Fibroblast of skin of left quadriceps (primary cell): Measurements from ENCODE around the gene WIPF2.
"Not testable (repeated sequence)": the region's sequence is repeated elsewhere in the genome, so short reads cannot be mapped to it uniquely, and the experiment has no call there.

ENCODE experiments used
- DNase-seq, 2 experiments: peaks; one replicate each; pipeline ENCODE4 v3.0.0-alpha.2; 2013; ENCODE audit warnings: low read depth in 2 of 2

The WIPF2 gene

DNA sequence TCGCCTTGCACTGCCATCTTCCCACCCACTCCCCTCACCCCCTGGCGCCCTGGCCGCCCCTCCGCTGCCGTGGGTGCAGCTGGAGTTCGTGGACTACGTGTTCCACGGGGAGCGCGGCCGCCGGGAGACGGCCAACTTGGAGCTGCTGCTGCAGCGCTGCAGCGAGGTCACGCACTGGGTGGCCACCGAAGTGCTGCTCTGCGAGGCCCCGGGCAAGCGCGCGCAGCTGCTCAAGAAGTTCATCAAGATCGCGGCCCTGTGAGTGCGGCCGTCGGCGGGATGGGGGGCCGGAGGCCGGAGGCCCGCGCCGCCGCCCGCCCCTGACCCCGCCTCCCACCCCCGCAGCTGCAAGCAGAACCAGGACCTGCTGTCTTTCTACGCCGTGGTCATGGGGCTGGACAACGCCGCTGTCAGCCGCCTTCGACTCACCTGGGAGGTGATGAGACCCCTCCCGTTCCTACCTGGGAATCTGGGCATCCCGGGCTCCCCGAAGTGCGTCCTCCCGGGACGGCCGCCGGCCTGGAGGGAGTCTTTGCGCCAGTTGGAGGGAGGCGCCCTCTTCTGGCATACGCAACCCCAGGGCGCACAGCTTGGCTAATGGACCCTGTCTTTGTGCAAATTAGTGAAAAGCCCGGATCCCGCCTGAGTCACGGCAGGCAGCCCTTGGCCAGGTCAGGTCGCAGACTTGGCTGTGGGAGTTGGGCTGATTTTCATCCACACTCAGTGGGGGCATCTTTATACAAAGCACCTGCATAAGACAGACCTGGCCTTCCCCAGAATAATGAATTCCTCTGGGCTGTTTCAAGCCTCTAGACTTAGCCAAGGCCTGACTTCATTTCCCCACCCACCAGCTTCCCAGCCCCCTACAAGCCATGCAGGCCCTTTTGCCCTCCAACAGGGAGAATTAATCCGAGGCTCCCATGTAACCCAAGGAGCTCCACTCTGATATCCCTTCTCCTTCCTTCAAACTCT is 27.6 kb upstream of the WIPF2 start:
- peak in 1 of 2 experiments; percentile 29 for DNase-seq

DNA sequence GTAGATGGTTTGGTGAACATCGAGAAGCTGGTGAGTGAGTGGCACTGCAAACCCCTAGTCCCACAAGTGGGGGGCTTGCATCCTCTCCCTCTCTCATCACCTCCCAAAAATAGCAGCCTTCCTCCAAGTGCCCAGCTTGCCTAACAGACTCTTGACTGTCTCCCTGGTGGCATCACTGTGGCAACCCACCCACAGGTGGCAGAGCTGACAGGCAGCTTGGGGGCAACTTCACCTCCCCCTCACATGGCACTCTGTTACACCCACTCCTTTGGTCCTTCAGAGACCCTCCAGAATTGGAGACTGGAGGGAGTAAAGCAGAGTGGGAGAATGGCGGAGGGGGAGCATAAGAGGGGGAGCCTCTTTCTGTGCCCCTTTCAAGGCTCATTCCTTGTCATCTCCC is 26.1 kb upstream of the WIPF2 start:
- DNase-seq, result no peak

DNA sequence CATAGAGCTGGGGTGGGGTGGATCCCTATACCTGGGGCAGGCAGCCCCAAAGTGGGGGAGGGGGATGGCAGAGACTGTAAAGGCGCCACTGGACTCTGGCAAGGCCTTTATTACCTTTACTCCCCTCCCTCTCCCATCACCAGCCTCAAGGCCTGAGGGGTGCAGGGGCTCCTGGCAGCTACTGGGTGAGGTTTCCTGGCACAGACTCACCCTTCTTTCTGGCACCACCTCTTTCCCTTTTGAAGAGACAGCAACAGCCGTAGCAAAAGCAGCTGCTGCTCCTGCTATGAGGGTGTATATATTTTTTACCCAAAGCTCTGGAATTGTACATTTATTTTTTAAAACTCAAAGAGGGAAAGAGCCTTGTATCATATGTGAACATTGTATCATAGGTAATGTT is 24.3 kb upstream of the WIPF2 start:
- DNase-seq, result no peak

DNA sequence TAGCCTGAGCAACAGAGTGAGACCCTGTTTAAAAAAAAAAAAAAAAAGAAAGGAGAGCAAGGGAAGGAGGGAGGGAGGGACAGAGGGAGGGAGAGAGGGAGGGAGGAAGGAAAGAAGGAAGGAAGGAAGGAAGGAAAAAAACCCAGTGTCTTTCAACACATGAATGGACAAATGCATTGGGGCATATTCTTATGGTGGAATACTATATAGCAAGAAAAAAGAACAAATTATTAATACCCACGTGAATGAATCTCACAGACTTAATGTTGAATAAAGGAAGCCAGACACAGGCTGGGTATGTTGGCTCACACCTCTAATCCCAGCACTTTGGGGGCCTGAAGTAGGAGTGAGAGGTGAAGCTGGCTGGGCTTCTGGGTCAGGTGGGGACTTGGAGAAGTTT is 21.6 kb upstream of the WIPF2 start:
- no peak for DNase-seq

DNA sequence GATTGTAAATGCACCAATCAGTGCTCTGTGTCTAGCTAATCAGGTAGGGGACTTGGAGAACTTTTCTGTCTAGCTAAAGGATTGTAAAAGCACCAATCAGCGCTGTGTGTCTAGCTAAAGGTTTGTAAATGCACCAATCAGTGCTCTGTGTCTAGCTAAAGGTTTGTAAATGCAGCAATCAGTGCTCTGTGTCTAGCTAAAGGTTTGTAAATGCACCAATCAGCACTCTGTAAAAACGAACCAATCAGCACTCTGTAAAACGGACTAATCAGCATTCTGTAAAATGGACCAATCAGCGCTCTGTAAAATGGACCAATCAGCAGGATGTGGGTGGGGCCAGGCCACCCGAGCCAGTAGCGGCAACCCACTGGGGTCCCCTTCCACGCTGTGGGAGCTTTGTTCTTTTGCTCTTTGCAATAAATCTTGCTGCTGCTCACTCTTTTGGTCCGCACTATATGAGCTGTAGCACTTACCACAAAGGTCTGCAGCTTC is 21.1 kb upstream of the WIPF2 start:
- not testable (repeated sequence) for DNase-seq

DNA sequence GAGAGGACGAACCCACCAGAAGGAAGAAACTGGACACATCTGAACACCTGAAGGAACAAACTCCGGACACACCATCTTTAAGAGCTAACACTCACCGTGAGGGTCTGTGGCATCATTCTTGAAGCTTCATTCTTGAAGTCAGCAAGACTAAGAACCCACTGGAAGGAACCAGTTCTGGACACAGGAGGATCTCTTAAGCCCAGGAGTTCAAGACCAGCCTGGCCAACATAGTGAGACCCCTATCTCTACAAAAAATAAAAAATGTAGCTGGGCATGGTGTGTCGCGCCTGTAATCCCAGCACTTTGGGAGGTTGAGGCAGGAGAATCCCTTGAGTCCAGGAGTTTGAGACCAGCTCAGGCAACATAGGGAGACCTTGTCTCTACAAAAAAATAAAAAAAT is 20.5 kb upstream of the WIPF2 start:
- DNase-seq, result no peak

DNA sequence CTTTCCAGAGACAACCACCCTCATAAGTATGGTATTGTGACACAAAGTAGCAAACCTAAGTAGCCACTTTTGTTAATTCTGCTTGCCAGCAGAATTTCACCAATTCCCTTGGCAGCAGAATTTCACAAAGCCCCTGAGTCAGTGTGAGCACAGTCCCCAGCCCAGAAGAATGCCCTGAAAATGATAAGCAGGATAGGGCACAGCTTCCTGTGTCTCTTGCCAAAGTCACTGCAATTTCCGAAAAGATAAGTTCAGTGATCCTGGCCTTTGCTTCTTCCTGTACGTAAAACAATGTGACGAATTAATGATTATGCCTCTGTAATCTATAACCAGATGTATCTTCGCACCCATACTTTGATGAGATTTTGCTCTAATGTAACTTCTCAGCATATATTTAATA is 16.0 kb upstream of the WIPF2 start:
- DNase-seq, result no peak

DNA sequence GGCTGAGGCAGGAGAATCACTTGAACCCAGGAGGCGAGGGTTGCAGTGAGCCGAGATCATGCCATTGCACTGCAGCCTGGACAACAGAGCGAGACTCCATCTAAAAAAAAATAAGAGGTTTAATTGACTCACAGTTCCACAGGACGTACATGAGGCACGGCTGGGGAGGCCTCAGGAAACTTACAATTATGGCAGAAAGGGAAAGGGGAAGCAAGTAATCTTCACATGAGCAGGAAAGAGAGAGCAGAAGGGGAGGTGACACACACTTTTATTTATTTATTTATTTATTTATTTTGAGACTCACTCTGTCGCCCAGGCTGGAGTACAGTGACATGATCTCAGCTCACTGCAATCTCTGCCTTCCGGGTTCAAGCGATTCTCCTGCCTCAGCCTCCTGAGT is 12.9 kb upstream of the WIPF2 start:
- not testable (repeated sequence) for DNase-seq

DNA sequence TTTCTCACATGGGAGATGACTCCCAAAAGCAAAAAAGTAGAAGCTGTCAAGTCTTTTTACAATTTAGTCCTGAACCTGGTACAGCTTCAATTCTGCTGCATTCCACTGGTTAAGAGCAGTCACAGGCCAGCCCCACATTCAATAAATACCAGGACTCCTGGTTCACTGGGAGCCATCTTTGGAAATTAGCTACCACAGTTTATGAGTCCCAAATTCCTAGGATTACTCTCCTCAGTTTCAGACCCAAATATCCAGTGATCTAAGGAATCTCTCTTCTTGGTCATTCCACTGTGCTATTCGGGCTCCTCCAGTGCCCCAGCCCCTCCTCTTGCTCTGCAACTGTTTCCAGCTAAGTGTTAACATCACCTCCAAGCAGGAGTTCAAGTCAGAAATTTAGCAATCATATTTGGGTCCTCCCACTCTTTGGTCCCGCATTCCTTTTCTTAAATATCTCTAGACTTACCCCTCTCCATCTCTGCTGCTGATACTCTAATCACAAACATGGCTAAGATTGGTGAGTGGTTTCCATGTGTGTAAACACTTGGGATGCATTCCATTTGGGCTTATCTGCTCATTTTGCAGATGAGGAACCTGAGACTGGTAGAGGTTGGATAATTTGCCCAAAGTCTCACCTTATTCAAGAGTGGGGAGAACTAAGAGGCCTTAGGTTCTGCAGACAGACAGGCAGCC is 9.6 kb upstream of the WIPF2 start:
- DNase-seq, result peak; percentile 61 to 68

DNA sequence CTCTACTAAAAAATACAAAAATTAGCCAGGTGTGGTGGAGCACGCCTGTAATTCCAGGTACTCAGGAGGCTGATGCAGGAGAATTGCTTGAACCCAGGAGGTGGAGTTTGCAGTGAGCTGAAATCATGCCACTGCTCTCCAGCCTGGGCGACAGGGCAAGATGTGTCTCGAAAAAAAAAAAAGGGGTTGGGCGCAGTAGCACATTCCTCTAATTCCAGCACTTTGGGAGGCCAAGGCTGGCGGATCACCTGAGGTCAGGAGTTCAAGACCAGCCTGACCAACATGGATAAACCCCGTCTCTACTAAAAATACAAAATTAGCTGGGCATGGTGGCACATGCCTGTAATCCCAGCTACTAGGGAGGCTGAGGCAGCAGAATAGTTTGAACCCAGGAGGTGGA is 5.2 kb upstream of the WIPF2 start:
- DNase-seq, result not testable (repeated sequence)

DNA sequence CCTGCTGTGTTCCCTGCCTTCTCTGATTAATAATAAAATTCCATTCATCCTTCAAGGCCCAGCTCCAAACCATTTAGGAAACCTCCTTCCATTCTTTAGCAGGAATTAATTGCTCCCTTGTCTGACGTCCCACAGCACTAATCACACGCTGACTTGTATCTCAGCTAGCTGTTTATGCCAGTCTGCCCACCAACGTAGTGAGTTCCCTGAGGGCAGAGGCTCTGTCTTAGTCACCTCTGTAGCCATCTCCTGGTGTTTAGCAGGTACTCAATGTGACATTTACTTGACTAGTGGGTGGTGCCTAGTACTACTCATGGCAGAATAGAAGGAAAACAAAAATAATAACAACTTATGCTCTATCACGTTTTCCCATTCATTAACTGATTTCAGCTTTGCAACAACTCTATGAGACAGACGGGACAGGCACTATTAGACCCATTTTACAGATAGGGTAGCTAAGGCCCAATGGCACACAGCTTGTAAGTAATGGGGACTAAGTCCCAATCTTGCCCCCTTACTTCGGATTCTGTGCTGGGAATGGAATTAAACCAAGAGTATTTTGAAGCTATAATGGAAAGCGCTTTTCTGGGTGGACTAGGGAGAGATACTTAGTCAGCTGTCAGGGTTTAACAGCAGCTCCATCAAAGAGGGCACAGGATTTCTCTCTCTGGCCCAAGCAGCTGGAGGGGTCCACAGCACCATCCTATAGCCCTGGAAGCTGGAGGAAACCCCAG is 931 bp upstream of the WIPF2 start:
- no peak for DNase-seq

DNA sequence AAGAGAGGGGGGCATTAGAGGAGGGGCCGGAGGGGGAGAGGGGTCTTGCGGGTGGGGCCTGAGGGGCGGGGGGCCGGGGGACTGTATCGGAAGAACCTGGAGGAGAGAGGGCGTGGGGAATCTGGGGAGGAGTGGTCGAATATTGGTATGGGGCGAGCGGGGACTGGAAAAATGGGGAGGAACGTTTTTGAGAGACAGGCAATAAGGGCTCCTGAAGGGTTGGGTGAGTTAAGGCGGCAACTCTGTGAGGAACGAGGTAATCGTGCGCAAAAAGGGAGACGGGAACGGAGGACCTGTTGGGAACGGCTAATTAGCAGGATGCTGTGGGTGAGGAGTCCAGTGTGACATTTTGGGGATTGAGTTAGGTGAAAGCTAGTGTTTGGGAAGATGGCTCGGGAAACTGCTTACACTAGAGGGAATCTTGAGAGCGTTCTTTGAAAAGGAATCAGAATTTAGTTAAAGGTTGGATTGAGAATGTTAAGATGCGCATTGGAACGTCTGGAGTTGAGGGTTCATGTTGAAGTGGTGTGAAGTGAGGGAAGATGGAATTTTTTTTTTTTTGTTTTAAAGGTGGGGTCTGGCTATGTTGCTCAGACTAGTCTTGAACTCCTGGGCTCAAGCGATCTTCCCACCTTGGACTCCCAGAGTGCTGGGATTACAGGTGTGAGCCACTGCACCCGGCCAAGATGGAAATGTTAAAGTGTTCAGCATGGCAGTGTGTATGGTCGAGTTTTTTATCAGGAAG is 662 bp downstream of the WIPF2 start:
- DNase-seq, result no peak

DNA sequence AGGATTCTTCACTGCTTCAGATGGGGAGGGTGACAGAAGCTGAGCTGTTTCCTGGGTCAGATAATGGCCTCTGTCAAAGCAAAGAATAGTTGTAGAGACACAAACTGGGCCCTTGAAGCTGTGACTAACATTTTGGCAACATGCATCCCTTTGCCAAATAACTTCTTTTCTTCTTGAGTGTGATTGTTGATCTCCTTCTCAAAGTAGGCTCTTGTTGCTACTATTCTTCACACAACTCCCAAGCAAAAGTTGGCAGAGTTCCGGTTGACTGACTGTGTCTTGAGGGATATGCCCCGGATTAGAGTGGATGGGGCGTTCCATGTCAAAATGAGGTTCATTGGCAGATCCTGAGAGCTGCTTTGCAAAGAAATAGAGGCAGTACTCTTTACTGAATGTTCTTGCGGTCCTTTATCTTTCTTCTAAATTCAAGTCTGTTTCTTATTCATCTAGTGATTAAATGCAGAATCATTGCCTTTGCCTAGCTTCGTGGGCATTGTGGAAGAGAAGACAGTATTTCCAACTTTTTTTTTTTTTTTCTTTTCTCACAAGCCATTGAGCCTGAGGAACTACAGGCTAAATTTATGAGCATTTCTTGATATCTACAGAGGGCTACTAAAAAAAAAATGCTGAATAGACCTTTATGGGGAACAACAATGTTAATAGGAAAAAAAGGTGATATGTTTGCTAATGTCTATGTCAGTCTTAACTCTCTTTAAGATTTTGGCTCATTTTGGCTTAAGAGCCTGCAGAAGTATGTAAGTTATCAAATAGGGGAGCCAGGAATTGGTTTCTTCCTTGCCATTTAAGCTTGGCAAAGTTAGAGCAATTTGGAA is 5.8 kb downstream of the WIPF2 start:
- no peak for DNase-seq

DNA sequence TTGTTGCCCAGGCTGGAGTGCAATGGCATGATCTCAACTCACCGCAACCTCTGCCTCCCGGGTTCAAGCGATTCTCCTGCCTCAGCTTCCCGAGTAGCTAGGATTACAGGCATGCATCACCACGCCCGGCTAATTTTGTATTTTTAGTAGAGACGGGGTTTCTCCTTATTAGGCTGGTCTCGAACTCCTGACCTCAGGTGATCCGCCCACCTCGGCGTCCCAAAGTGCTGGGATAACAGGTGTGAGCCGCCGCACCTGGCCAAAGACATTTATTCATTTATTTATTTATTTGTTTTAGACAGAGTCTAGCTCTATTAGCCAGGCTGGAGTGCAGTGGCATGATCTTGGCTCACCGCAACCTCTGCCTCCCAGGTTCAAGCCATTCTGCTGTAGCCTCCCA is 10.0 kb downstream of the WIPF2 start:
- DNase-seq, result not testable (repeated sequence)

DNA sequence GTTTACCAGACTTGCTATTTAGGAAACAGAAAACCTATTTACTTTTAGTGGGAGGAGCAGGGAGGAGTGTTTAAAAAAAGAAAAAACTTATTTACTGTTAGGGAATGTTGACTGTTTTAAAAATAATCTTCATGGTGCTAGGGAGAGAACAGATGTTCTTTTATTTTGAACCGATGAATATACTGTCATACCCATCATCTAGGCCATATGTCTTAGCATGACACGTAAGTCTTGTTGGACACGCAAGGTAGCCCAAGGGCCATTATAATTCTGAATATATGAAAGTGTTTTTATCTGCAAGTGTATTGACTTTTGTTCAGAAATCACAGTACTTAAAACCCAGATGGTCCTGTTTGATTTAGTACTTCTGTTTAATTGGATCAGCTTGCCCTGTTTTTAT is 11.6 kb downstream of the WIPF2 start:
- DNase-seq, result no peak

DNA sequence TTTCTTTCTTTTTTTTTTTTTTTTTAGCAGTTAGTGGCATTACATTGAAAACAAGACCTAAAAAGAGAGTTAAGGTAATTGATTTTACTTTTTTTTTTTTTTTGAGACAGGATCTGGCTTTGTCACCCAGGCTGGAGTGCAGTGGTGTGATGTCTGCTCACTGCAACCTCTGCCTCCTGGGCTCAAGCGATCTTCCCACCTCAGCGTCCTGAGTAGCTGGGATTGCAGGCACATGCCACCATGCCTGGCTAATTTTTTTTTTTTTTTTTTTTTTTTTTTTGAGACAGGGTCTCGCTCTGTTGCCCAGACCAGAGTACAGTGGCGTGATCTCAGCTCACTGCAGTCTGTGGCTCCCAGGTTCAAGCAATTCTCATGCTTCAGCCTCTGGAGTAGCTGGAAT is 12.8 kb downstream of the WIPF2 start:
- not testable (repeated sequence) for DNase-seq

DNA sequence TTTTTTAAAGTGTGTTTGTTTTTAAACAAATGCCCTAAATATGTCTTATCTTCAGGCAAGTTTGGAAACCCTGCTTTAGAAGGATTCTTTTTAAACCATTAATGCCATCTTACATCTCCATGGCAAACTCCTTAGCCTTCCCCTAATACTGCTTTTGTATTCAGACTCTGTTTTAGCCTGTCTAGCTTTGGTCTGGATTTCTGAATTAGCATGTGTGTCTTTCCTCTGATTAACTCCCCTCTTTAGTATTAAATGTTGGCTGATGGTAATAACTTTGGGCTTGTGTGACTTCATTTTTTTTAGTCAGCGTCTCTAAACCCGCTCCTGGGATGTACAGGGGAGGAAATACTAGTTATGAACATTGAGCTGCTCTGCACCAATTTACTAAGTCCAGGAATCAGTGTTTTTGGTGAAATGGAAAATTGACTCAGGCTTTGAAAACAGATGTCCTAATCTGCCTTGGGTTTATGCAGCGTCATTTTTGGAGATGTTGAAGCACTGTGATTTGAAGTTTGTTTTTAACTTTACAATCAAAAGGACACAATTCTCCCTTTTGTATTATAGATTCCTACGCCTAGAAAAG is 22.2 kb downstream of the WIPF2 start:
- no peak for DNase-seq

DNA sequence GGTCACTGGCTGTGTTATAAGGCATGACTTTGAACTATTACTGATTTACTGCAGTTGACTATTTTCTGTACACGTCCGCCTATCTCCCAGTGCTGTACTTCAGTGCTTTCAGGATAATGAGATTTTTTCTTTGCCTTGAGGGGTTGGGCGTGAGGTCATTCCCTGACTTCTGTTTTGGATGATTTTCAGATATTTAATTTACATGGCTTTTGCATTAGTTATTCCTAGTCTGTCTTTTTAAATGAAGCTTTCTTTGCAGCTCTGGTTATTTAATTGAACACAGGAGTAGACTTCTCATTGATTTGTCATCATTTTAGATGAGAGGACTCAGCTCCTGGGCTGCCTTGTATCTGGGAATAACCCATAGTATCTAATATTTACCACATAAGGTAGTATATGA is 23.7 kb downstream of the WIPF2 start:
- DNase-seq, result peak in 1 of 2 experiments; percentile 35

DNA sequence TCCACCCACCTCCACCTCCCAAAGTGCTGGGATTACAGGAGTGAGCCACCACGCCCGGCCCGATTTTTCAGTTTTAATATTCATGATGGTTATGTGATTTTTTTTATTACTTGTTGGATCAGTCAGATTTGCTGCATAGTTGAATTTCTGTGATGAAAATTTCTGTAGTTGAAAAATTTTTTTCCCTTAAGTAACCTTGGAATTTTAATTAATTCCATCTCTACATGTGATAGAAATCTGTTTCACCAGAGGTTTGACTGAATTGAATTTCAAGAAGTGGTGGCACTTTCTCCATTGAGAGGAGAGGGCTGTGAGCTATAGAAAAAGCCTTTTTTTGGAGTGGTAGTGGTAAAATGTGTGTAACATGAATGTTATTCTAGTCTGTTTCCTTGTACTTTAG is 24.7 kb downstream of the WIPF2 start:
- DNase-seq, result peak in 1 of 2 experiments; percentile 39

DNA sequence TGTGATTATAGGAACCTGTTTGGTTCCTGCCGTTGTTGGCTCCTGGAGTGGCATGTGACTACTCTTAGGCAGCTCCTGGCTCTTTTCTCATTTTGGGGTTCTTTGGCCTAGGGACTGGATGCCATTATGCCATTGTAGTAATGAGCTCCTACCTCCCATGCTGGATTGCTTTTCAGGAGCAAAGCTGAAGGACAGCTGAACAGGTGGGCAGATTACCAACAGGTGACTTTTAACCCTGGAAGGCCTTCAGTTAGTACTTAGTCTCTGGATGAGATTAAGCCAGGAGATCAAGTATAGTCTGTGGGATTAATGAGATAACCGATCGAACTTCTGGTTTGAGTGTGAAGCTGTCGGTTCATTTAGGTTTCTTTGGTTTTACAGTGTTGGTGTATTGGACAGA is 25.2 kb downstream of the WIPF2 start:
- DNase-seq, result no peak
